Measurements from ENCODE around the gene ZBED4.
A peak's percentile ranks its signal among the peaks of the same experiment; 100 is the strongest.

The ZBED4 gene

DNA sequence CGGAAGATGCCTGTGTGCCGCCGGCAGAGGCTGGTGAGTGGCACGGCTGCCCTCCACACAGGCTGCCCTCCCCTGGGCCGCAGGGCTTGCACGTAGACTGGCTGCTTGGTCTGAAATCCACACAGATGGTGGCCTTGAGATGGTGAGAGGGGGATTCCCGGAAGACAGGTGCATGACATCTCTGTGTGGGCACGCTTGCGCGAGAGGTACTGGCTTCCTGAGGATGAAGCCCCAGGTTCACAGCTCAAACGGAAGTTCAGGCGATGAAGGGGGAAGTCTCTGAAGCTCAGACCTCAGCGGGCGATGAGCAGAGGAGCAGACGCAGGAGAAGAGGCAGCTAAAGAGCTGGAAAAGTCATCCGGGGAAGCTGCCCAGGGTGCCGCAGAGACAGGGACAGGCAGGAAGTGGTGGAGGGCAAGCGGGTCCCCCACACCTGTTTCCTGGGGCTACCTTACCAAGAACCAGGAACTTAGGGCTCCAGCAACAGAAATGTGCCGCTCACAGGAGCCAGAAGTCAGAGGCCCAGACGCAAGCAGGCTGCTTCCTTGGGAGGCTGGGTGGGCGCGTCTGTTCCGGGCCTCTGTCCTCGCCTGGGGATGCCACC, 72.0 kb downstream of the ZBED4 start:
- H3K36me3 ChIP-seq, result peaks cover 6 to 31% (median 12%) of the 10 kb centered on the region in 11 experiments; a peak in 17 of 22 replicates
- peak overlapping the region in 10 of 11 experiments; percentile 21 to 78 (median 60); a peak in 20 of 22 replicates for H3K27ac ChIP-seq
- peak overlapping the region; percentile 77 to 96 (median 86) for H3K4me2 ChIP-seq
- H3K4me3 ChIP-seq, result peak overlapping the region; percentile 25 to 56 (median 45); a peak in 16 of 20 replicates
- peaks cover 0 to 73% (median 0%) of the 10 kb centered on the region in 11 experiments; a peak in 5 of 22 replicates for H4K20me1 ChIP-seq
- peak overlapping the region in 10 of 11 experiments; percentile 2 to 78 (median 60); a peak in 19 of 22 replicates for H3K9ac ChIP-seq
- no peaks in the 10 kb centered on the region for H3K27me3 ChIP-seq
- H3K9me3 ChIP-seq (replicated peaks in 1 of 11), result no peaks in the 10 kb centered on the region
- H3K4me1 ChIP-seq, result peaks cover 46 to 93% (median 91%) of the 10 kb centered on the region in 10 experiments
- TF ChIP-seq Cebpa-rat (IDR thresholded peaks at IDR 0.05), result no peak

DNA sequence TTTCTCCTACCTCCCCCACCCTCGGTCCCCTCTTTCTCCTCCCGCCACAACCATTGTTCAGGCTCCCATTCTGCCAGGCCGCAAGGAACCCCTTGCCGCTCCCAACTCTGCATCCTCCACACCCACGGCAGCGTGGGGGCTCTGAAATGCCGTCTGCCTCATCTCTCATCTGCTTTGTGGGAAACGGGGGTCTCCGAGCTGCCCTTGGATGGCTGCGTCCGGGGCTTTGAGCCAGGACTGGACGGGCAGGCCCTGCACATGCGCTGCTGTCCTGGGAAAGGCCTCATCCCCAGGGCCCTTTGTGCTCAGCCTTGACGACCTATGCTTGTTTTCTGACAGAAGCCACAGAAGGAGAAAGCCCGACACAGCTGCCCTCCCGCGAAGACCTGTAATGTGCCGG, 73.3 kb downstream of the ZBED4 start:
- peak overlapping the region in 3 of 11 experiments; percentile 11 to 26 (median 17); a peak in 3 of 22 replicates for H3K27ac ChIP-seq
- H3K4me2 ChIP-seq, result peak overlapping the region in 9 of 11 experiments; percentile 5 to 99 (median 89); a peak in 13 of 22 replicates
- H3K4me1 ChIP-seq, result peaks cover 58 to 93% (median 91%) of the 10 kb centered on the region in 10 experiments
- TF ChIP-seq Cebpa-rat (IDR thresholded peaks at IDR 0.05), result no peak
- no peaks in the 10 kb centered on the region for H3K27me3 ChIP-seq
- H3K4me3 ChIP-seq, result no peak overlapping the region
- H3K9ac ChIP-seq, result peak overlapping the region in 4 of 11 experiments; percentile 24 to 62 (median 42); a peak in 5 of 22 replicates
- peaks cover 0 to 19% (median 0%) of the 10 kb centered on the region in 11 experiments; a peak in 6 of 22 replicates for H3K36me3 ChIP-seq
- no peaks in the 10 kb centered on the region for H3K9me3 ChIP-seq (replicated peaks in 1 of 11)
- peaks cover 0 to 66% (median 0%) of the 10 kb centered on the region in 11 experiments; a peak in 6 of 22 replicates for H4K20me1 ChIP-seq

DNA sequence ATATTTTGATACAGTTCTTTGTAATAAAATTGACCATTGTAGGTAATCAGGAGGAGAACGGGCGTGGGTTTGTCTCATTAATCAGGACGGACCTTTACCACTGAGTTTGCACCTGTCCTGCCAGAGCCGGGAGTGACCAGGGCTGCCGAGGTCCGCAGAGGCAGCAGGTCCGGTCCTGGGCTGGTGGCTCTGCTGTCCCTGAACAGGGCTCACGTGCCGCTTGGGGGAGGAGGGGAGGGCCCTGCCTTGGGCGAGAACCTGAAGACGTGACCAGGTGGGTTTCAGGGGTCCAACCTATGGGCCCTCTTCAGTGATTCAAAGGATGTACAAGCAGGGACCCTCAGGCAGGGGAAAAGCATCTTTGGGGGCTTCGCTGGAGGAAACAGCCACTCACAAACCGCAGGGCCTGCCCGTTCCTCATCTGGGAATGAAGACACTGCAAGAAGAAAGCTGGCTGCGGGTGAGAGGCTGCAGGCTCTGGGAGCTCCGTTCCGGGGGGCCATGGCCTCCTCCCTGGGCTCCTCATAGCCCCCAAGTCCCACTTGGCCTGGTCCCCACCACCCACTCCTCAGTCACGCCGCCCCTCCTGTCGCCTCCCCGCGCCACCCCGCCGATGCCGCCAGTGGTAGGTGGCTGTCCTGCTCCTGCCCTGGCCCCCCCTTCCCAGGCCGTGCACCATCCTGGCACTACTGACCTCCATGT, 74.0 kb downstream of the ZBED4 start:
- Histone ChIP-seq H3K27ac (0 out of 22 replicates have a peak overlapping the region, but pooled peaks of 1 of the 11 experiments have one; percentile 11), H3K4me1 (peaks cover 64 to 94% (median 92%) of the 10 kb centered on the region in 10 experiments), H3K9ac (peak overlapping the region in 2 of 11 experiments; percentile 38 to 62; a peak in 4 of 22 replicates), H3K27me3 (no peaks in the 10 kb centered on the region), H3K4me2 (peak overlapping the region in 9 of 11 experiments; percentile 5 to 99 (median 89); a peak in 14 of 22 replicates), H4K20me1 (peaks cover 0 to 62% (median 0%) of the 10 kb centered on the region in 11 experiments; a peak in 6 of 22 replicates), H3K4me3 (no peak overlapping the region), H3K9me3 (replicated peaks in 1 of 11) (no peaks in the 10 kb centered on the region), H3K36me3 (peaks cover 0 to 16% (median 0%) of the 10 kb centered on the region in 11 experiments; a peak in 2 of 22 replicates)
- TF ChIP-seq Cebpa-rat (IDR thresholded peaks at IDR 0.05), result no peak

DNA sequence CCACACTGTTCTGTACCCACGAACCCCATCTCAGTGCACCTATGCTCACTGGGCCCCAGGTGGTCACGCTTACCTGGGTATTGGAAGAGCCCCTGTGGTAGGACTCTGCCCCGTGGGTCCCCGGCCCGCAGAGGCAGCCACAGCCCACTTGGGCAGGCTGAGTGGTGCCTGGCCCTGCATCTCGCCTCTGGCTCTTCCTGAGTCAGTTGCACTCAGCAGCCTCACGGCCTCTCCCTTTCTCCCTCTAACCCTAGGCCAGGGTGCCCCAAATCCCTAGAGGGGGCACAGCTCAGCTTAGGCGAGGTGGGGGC, 74.5 kb downstream of the ZBED4 start:
- Histone ChIP-seq H3K27me3 (no peaks in the 10 kb centered on the region), H3K4me1 (peaks cover 65 to 96% (median 93%) of the 10 kb centered on the region in 10 experiments), H3K9me3 (replicated peaks in 1 of 11) (no peaks in the 10 kb centered on the region), H3K27ac (no peak overlapping the region), H3K36me3 (peaks cover 0 to 16% (median 0%) of the 10 kb centered on the region in 11 experiments; a peak in 2 of 22 replicates), H3K9ac (peak overlapping the region in 2 of 11 experiments; percentile 15 to 37; a peak in 2 of 22 replicates), H3K4me3 (no peak overlapping the region), H4K20me1 (peaks cover 0 to 62% (median 0%) of the 10 kb centered on the region in 11 experiments; a peak in 6 of 22 replicates), H3K4me2 (peak overlapping the region in 8 of 11 experiments; percentile 35 to 99 (median 92); a peak in 14 of 22 replicates)
- TF ChIP-seq Cebpa-rat (IDR thresholded peaks at IDR 0.05), result no peak

DNA sequence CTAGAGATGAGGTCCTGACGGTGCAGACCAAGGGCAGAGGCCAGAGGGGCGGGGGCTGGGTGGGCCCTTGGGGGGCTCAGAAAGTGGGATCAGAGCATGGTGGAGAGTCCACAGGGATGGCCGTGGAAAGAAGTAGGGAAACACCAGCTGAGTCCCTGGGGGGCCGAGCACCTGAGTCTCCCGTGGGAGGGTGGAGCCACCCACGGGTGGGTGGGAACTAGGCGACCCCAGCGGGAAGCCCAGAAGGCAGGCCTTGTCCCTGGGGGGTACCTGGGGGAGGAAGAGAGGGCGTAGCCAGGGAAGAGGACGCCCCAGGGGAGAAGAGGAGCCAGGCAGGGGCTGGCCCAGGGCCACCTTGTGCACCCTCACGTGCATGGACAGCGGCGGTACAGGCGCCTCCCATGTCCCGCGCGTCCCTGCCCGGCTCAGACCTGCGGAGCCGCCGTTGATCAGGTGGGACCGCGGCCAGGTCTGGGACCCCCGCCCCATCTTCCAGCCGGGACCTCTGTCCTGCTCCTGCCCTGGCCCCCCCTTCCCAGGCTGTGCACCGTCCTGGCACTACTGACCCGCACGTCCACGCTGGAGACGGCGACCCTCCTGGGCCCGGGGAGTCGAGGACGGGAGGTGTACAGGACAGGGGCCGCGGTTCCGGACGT, 75.0 kb downstream of the ZBED4 start:
- H3K36me3 ChIP-seq, result peaks cover 0 to 16% (median 0%) of the 10 kb centered on the region in 11 experiments; a peak in 2 of 22 replicates
- no peaks in the 10 kb centered on the region for H3K27me3 ChIP-seq
- no peak overlapping the region for H3K27ac ChIP-seq
- H3K9ac ChIP-seq, result no peak overlapping the region
- peaks cover 0 to 61% (median 0%) of the 10 kb centered on the region in 11 experiments; a peak in 6 of 22 replicates for H4K20me1 ChIP-seq
- no peak overlapping the region for H3K4me3 ChIP-seq
- H3K9me3 ChIP-seq (replicated peaks in 1 of 11), result no peaks in the 10 kb centered on the region
- peak overlapping the region in 10 of 11 experiments; percentile 19 to 100 (median 96); a peak in 19 of 22 replicates for H3K4me2 ChIP-seq
- peaks cover 65 to 96% (median 93%) of the 10 kb centered on the region in 10 experiments for H3K4me1 ChIP-seq
- TF ChIP-seq Cebpa-rat (IDR thresholded peaks at IDR 0.05), result no peak

DNA sequence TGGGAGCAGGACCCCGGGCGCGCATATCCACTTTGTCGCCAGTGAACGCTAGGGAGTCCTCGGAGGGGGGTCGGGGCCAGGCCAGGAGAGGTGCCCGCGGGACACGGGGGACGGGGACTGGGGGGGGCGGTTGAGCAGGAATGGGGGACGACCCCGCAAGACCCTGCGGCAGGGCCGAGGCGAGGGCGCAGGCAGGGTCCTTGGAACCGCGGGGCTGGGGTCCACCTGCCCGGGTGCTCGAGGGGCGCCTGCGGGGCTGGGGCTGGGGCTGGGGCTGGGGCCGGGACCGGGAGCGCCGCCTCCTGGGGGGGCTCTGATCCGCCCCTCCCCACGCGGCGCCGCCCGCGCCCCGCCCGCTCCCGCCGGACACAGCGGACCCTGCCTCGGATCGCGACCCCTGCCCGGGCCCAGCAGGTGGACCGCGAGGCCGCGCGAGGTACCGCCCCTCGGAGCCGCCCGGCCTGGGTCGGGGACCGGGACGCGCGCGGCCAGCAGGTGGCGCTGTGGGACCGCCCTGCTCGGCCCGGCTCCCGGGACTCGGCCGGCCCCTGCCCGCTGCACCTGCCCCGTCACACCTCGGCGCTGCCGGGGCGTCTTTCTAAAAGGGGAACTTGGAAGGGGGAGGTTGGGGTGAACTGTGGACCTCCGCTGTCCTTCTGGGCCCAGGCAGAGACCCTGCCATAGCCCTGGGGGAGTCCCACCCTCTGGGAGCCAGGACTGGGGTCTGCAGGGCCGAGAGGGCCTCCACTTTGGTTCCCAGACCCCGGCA, 75.8 kb downstream of the ZBED4 start:
- H3K4me2 ChIP-seq, result peak overlapping the region; percentile 89 to 100 (median 96)
- H4K20me1 ChIP-seq, result peaks cover 0 to 53% (median 0%) of the 10 kb centered on the region in 11 experiments; a peak in 6 of 22 replicates
- peak overlapping the region in 8 of 10 experiments; percentile 6 to 54 (median 24); a peak in 9 of 20 replicates for H3K4me3 ChIP-seq
- TF ChIP-seq Cebpa-rat (IDR thresholded peaks at IDR 0.05), result no peak
- peaks cover 0 to 10% (median 0%) of the 10 kb centered on the region in 11 experiments; a peak in 2 of 22 replicates for H3K36me3 ChIP-seq
- peak overlapping the region in 9 of 11 experiments; percentile 9 to 77 (median 52); a peak in 15 of 22 replicates for H3K9ac ChIP-seq
- peaks cover 65 to 96% (median 93%) of the 10 kb centered on the region in 10 experiments for H3K4me1 ChIP-seq
- H3K27me3 ChIP-seq, result no peaks in the 10 kb centered on the region
- H3K9me3 ChIP-seq (replicated peaks in 1 of 11), result no peaks in the 10 kb centered on the region
- peak overlapping the region in 8 of 11 experiments; percentile 38 to 88 (median 72); a peak in 16 of 22 replicates for H3K27ac ChIP-seq

DNA sequence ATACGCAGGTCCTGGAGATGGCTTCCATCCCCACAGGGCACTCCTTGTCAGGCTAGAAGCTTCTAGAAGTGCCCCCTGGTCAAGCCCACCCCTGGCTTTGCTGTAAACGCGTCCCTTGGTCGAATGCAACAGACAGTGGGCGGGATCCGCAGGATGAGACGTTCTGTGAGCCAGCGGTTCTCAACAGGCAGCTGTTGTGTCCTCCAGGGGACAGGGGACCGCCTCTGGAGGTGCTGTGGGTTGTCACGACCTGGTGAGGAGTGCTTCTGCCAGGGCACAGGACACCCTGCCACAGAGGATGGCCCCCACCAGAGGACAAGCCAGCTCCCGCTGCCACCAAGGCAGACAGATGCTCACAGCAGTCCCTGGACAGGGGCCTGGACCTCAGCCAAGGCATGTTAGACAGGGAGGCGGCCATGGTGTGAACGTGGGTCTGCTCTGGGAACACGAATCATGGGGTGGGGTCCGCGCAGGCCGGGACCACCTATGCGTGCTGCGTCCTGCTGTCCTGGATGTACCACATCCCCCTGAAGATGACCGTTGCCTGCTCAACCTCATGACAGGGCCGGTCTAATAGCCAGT, 76.4 kb downstream of the ZBED4 start:
- Histone ChIP-seq H3K9ac (peak overlapping the region in 8 of 11 experiments; percentile 14 to 77 (median 62); a peak in 17 of 22 replicates), H3K9me3 (replicated peaks in 1 of 11) (no peaks in the 10 kb centered on the region), H3K4me3 (peak overlapping the region in 6 of 10 experiments; percentile 6 to 44 (median 20); a peak in 6 of 20 replicates), H3K27me3 (no peaks in the 10 kb centered on the region), H3K4me1 (peaks cover 59 to 96% (median 93%) of the 10 kb centered on the region in 10 experiments), H3K27ac (peak overlapping the region in 8 of 11 experiments; percentile 38 to 88 (median 72); a peak in 18 of 22 replicates), H4K20me1 (peaks cover 0 to 51% (median 0%) of the 10 kb centered on the region in 11 experiments; a peak in 6 of 22 replicates), H3K36me3 (peaks cover 0 to 9% (median 0%) of the 10 kb centered on the region in 11 experiments; a peak in 2 of 22 replicates), H3K4me2 (peak overlapping the region; percentile 89 to 100 (median 96))
- no peak for TF ChIP-seq Cebpa-rat (IDR thresholded peaks at IDR 0.05)

All from BLaER1 treated with 17β-estradiol and CSF1 and Interleukin-3, amounts not matched to agents 10 nM and 100 nM (cell line).